Breast epithelium (tissue), 3 donors: ENCODE results near the gene SOCS4.

Experiments used
- CTCF ChIP-seq, 3 donors: fragments of 450-650 bp; IDR thresholded peaks; one replicate each; pipeline ENCODE4 v1.5.1; 2016 to 2017; ENCODE audit warnings: antibody characterized with exemption in 3 of 3, mild to moderate bottlenecking in 3 of 3, moderate library complexity in 3 of 3
- POLR2A ChIP-seq: fragments of 450-650 bp; IDR thresholded peaks from one replicate; pipeline ENCODE4 v1.6.1; 2016; ENCODE audit warnings: antibody characterized with exemption, mild to moderate bottlenecking, moderate library complexity
- POLR2AphosphoS5 ChIP-seq, 3 donors: sonication (generic); formaldehyde crosslinking; IDR thresholded peaks; one replicate each; pipeline ENCODE4 v1.6.1; 2017; ENCODE audit warnings: antibody characterized with exemption in 3 of 3

GRCh38 chr14:55019968-55020554 is 7.0 kb upstream of the SOCS4 start:
- TF ChIP-seq POLR2A: no peak
- no peak for TF ChIP-seq POLR2AphosphoS5 (IDR thresholded peaks at IDR 0.05)
- TF ChIP-seq CTCF (IDR thresholded peaks at IDR 0.05): no peak
